Keratinocyte (primary cell): ENCODE data around the gene OPRL1.

Experiments
- EZH2 ChIP-seq: IDR thresholded peaks from one replicate; pipeline ENCODE4 v1.6.1; 2012; ENCODE audit warnings: inconsistent platforms, mild to moderate bottlenecking, low read length, moderate library complexity
- TF ChIP-seq, protein P1 (sequence below), 3 experiments: IDR thresholded peaks in 1 of 3; conservative IDR thresholded peaks in 1 of 3; optimal IDR thresholded peaks in 1 of 3; 2 replicates in 2 of 3; 3 replicates in 1 of 3; pipeline versions ENCODE3 to v1.5.1; 2011; ENCODE audit warnings: low read length in 3 of 3, mild to moderate bottlenecking in 3 of 3, moderate library complexity in 2 of 3, control low read depth in 1 of 3, inconsistent platforms in 1 of 3; ENCODE audit not compliant: insufficient read depth in 2 of 3; ENCODE audit errors: extremely low read depth in 1 of 3

DNA sequence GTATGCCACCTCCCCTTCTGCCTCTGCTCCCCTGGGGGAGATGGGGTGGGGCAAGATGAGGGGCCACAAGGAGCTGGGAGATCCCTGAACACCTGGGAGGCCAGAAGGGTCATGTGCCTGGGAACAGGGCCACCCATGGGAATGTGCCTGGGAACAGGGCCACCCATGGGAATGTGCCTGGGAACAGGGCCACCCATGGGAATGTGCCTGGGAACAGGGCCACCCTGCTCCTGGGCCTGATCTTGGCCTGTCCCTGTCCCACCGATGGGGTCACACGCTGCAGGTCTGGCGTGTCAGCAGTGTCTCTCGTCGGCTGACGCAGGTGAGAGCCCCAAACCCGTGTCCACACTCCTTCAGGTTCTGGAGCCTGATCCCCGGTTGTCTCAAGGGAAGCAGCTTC lies 4.9 kb upstream of the OPRL1 start:
- no peak for TF ChIP-seq EZH2
- TF ChIP-seq, protein P1, sequence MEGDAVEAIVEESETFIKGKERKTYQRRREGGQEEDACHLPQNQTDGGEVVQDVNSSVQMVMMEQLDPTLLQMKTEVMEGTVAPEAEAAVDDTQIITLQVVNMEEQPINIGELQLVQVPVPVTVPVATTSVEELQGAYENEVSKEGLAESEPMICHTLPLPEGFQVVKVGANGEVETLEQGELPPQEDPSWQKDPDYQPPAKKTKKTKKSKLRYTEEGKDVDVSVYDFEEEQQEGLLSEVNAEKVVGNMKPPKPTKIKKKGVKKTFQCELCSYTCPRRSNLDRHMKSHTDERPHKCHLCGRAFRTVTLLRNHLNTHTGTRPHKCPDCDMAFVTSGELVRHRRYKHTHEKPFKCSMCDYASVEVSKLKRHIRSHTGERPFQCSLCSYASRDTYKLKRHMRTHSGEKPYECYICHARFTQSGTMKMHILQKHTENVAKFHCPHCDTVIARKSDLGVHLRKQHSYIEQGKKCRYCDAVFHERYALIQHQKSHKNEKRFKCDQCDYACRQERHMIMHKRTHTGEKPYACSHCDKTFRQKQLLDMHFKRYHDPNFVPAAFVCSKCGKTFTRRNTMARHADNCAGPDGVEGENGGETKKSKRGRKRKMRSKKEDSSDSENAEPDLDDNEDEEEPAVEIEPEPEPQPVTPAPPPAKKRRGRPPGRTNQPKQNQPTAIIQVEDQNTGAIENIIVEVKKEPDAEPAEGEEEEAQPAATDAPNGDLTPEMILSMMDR (optimal IDR thresholded peaks at IDR 0.05 in 1 of 3, IDR thresholded peaks at IDR 0.05 in 1 of 3, conservative IDR thresholded peaks at IDR 0.05 in 1 of 3; ENCODE audit: extremely low read depth in 1 of 3, insufficient read depth in 2 of 3, low read length in 3 of 3) = no peak
